Testis (tissue), 2 donors: ENCODE results near the gene ASCL3.

Source experiments
- CTCF ChIP-seq, 3 experiments: fragments of 450-650 bp in 2 of 3; fragments of 200-600 bp in 1 of 3; sonication (generic) in 1 of 3; IDR thresholded peaks; one replicate each; pipeline ENCODE4 v1.5.1; 2016 to 2019; ENCODE audit warnings: antibody characterized with exemption in 3 of 3, mild to moderate bottlenecking in 2 of 3, moderate library complexity in 1 of 3
- POLR2A ChIP-seq: fragments of 450-650 bp; IDR thresholded peaks from one replicate; pipeline ENCODE4 v1.6.1; 2017; ENCODE audit warnings: antibody characterized with exemption, mild to moderate bottlenecking, moderate library complexity

DNA sequence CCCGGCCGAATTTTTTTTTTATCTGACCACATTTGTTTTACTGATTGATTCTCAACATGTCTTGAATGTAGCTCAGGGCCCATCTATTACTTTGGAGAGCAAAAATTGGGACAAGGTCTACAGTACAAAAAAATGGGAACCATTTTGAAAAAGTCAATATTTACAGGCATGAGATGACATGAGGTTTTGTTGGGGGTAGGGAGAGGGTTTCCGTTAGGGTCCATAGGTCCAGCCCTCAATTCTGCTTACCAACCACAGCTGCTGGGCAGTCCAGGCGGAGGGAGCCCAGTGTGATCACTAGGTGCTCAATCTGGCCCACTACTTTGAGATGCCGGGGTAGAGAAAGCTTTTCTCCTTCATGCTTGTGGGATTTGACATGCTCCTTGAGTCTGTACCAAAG is 42.6 kb upstream of the ASCL3 start:
- TF ChIP-seq CTCF (IDR thresholded peaks at IDR 0.05) (no peak), POLR2A (no peak)
